Daoy (cell line): ENCODE data around the gene VSIG10L2. TPM values are rescaled to one million over a fixed set of nuclear protein-coding genes. Genes with fewer than 3 reads are reported as not detected.

Experiments used
- DNase-seq: peaks from one replicate; pipeline ENCODE4 v3.0.0-alpha.2; 2015; ENCODE audit warnings: low read depth
- total RNA-seq: library from RNA; depleted of rRNA; stranded (reverse); fragments of >200 nt; shearing (Covaris generic); gene quantifications from 2 replicates; pipeline ENCODE4 v1.2.3, GENCODE V29; 2014

The VSIG10L2 gene
- total RNA-seq, 1 experiment from 2014 or later: not detected

- DNase-seq: no peak
Measured at GRCh38 chr11:125929445-125930075, 16.3 kb upstream of the VSIG10L2 start.

- DNase-seq: no peak
Measured at GRCh38 chr11:125930076-125930450, 15.8 kb upstream of the VSIG10L2 start.

- DNase-seq: no peak
Measured at GRCh38 chr11:125931116-125931515, 14.7 kb upstream of the VSIG10L2 start.

GRCh38 chr11:125931668-125932067 is 14.2 kb upstream of the VSIG10L2 start:
- DNase-seq: no peak

- DNase-seq: no peak
Measured at GRCh38 chr11:125932301-125932700, 13.5 kb upstream of the VSIG10L2 start.

GRCh38 chr11:125933030-125933813 is 12.6 kb upstream of the VSIG10L2 start:
- no peak for DNase-seq

- DNase-seq: no peak
Measured at GRCh38 chr11:125934473-125934872, 11.4 kb upstream of the VSIG10L2 start.

GRCh38 chr11:125935056-125935455 is 10.8 kb upstream of the VSIG10L2 start:
- DNase-seq: no peak

- DNase-seq: no peak
Measured at GRCh38 chr11:125935618-125936199, 10.1 kb upstream of the VSIG10L2 start.

GRCh38 chr11:125938418-125938817 is 7.4 kb upstream of the VSIG10L2 start:
- no peak for DNase-seq

GRCh38 chr11:125939081-125939521 is 6.7 kb upstream of the VSIG10L2 start:
- DNase-seq: no peak

GRCh38 chr11:125940145-125940544 is 5.7 kb upstream of the VSIG10L2 start:
- no peak for DNase-seq

GRCh38 chr11:125941267-125941618 is 4.6 kb upstream of the VSIG10L2 start:
- DNase-seq: no peak

- DNase-seq: peak; percentile 48
Measured at GRCh38 chr11:125941619-125942611, 3.9 kb upstream of the VSIG10L2 start.

- no peak for DNase-seq
Measured at GRCh38 chr11:125942771-125943428, 2.9 kb upstream of the VSIG10L2 start.

- DNase-seq: no peak
Measured at GRCh38 chr11:125943661-125944349, 2.0 kb upstream of the VSIG10L2 start.

- DNase-seq: no peak
Measured at GRCh38 chr11:125944350-125945010, 1.4 kb upstream of the VSIG10L2 start.

- no peak for DNase-seq
Measured at GRCh38 chr11:125945011-125945796, 640 bp upstream of the VSIG10L2 start.

- no peak for DNase-seq
Measured at GRCh38 chr11:125946712-125947418, 1.0 kb downstream of the VSIG10L2 start.
